H9 (cell line): Measurements from ENCODE around the gene NELFCD. TPM values are rescaled to one million over a fixed set of nuclear protein-coding genes. Genes with fewer than 3 reads are reported as not detected.

ENCODE experiments used
- DNase-seq: peaks from one replicate; pipeline ENCODE4 v3.0.0-alpha.2; 2017
- H2AFZ ChIP-seq: one replicate; pipeline ENCODE4 v1.6.1; 2013; ENCODE audit warnings: mild to moderate bottlenecking, low read length, control low read depth, moderate library complexity
- H2AK5ac ChIP-seq: 2 replicates; pipeline ENCODE4 v1.6.1; 2013; ENCODE audit warnings: low read length, control low read depth, mixed read lengths; ENCODE audit not compliant: insufficient read length
- H2BK120ac ChIP-seq: one replicate; pipeline ENCODE4 v1.6.1; 2013; ENCODE audit warnings: low read depth, mild to moderate bottlenecking, low read length, control low read depth, inconsistent platforms; ENCODE audit not compliant: poor library complexity, severe bottlenecking
- H2BK12ac ChIP-seq: 2 replicates; pipeline ENCODE4 v1.6.1; 2013; ENCODE audit warnings: low read length, control low read depth, mixed read lengths, low read depth; ENCODE audit not compliant: insufficient read length
- H2BK15ac ChIP-seq: 2 replicates; pipeline ENCODE4 v1.6.1; 2013; ENCODE audit warnings: low read depth, low read length, control low read depth
- H2BK20ac ChIP-seq: one replicate; pipeline ENCODE4 v1.6.1; 2013; ENCODE audit warnings: low read depth, mild to moderate bottlenecking, low read length, control low read depth, inconsistent platforms; ENCODE audit not compliant: poor library complexity, severe bottlenecking
- H2BK5ac ChIP-seq: 2 replicates; pipeline ENCODE4 v1.6.1; 2013; ENCODE audit warnings: low read length, control low read depth, mixed read lengths; ENCODE audit not compliant: insufficient read length
- H3K14ac ChIP-seq: 2 replicates; pipeline ENCODE4 v1.6.1; 2013; ENCODE audit warnings: low read length, control low read depth; ENCODE audit not compliant: insufficient read depth
- H3K18ac ChIP-seq: 2 replicates; pipeline ENCODE4 v1.6.1; 2013; ENCODE audit warnings: low read depth, mild to moderate bottlenecking, mixed read lengths, low read length, control low read depth; ENCODE audit not compliant: insufficient read length
- H3K23ac ChIP-seq: 2 replicates; pipeline ENCODE4 v1.6.1; 2013; ENCODE audit warnings: low read length, control low read depth, mixed read lengths, low read depth; ENCODE audit not compliant: insufficient read length
- H3K23me2 ChIP-seq: 2 replicates; pipeline ENCODE4 v1.6.1; 2013; ENCODE audit warnings: low read depth, mild to moderate bottlenecking, mixed read lengths, low read length, control low read depth; ENCODE audit not compliant: insufficient read length, poor library complexity, severe bottlenecking
- H3K27ac ChIP-seq: 2 replicates; pipeline ENCODE4 v1.5.1; 2013; ENCODE audit warnings: low read length, control low read depth, mixed read lengths, low read depth; ENCODE audit not compliant: insufficient read length
- H3K27me3 ChIP-seq: 2 replicates; pipeline ENCODE4 v1.6.1; 2013; ENCODE audit warnings: low read length, control low read depth, inconsistent platforms; ENCODE audit not compliant: insufficient read depth
- H3K4ac ChIP-seq: 2 replicates; pipeline ENCODE4 v1.6.1; 2013; ENCODE audit warnings: low read depth, mild to moderate bottlenecking, control low read depth, inconsistent platforms, low read length, moderate library complexity
- H3K4me1 ChIP-seq: 2 replicates; pipeline ENCODE4 v1.6.1; 2013; ENCODE audit warnings: low read length, control low read depth, inconsistent platforms; ENCODE audit not compliant: insufficient read depth
- H3K4me2 ChIP-seq: 2 replicates; pipeline ENCODE4 v1.6.1; 2013; ENCODE audit warnings: low read length, control low read depth, mixed read lengths; ENCODE audit not compliant: insufficient read length, insufficient read depth
- H3K56ac ChIP-seq: 2 replicates; pipeline ENCODE4 v1.6.1; 2013; ENCODE audit warnings: low read depth, mild to moderate bottlenecking, mixed read lengths, low read length, control low read depth; ENCODE audit not compliant: insufficient read length
- H3K79me1 ChIP-seq: 2 replicates; pipeline ENCODE4 v1.6.1; 2013; ENCODE audit warnings: low read depth, mild to moderate bottlenecking, moderate library complexity, low read length, control low read depth, inconsistent platforms; ENCODE audit not compliant: insufficient read depth, poor library complexity, severe bottlenecking
- H3K79me2 ChIP-seq: 2 replicates; pipeline ENCODE4 v1.6.1; 2013; ENCODE audit warnings: low read length, control low read depth, inconsistent platforms; ENCODE audit not compliant: insufficient read depth
- H3K9ac ChIP-seq: 2 replicates; pipeline ENCODE4 v1.6.1; 2013; ENCODE audit warnings: low read length, control low read depth, mixed read lengths; ENCODE audit not compliant: insufficient read length; ENCODE audit errors: extremely low read depth
- H3K9me3 ChIP-seq: one replicate; pipeline ENCODE4 v1.6.1; 2013; ENCODE audit warnings: low read depth, low read length, inconsistent platforms; ENCODE audit not compliant: control insufficient read depth
- H3T11ph ChIP-seq: one replicate; pipeline ENCODE4 v1.6.1; 2013; ENCODE audit warnings: mild to moderate bottlenecking, low read length, control low read depth, inconsistent platforms
- H4K20me1 ChIP-seq: one replicate; pipeline ENCODE4 v1.6.1; 2013; ENCODE audit not compliant: control insufficient read depth, insufficient read length, insufficient read depth
- H4K5ac ChIP-seq: 2 replicates; pipeline ENCODE4 v1.6.1; 2013; ENCODE audit warnings: low read depth, mild to moderate bottlenecking, mixed read lengths, low read length, control low read depth; ENCODE audit not compliant: insufficient read length
- H4K8ac ChIP-seq: replicated peaks from 2 replicates; pipeline ENCODE4 v1.6.1; 2013; ENCODE audit warnings: low read length, control low read depth, mixed read lengths, low read depth; ENCODE audit not compliant: insufficient read length
- H4K91ac ChIP-seq: 2 replicates; pipeline ENCODE4 v1.6.1; 2013; ENCODE audit warnings: low read depth, mild to moderate bottlenecking, moderate library complexity, mixed read lengths, low read length, control low read depth; ENCODE audit not compliant: insufficient read length
- H3K27ac Mint-ChIP-seq, 3 experiments: 2 replicates in 2 of 3; 3 replicates in 1 of 3; pipeline ENCODE4 v1.8.0; 2020 to 2021; ENCODE audit warnings: mixed read lengths in 3 of 3, mild to moderate bottlenecking in 1 of 3, moderate library complexity in 1 of 3
- H3K27me3 Mint-ChIP-seq: 2 replicates; pipeline ENCODE4 v1.8.0; 2021; ENCODE audit warnings: low read depth, mild to moderate bottlenecking, moderate library complexity, mixed read lengths
- H3K36me3 Mint-ChIP-seq, 3 experiments: 2 replicates in 2 of 3; 3 replicates in 1 of 3; pipeline ENCODE4 v1.8.0; 2020 to 2021; ENCODE audit warnings: low read depth in 3 of 3, mixed read lengths in 3 of 3; ENCODE audit not compliant: insufficient read depth in 1 of 3
- H3K4me1 Mint-ChIP-seq, 2 experiments: 2 replicates each; pipeline ENCODE4 v1.8.0; 2020; ENCODE audit warnings: mixed read lengths in 2 of 2
- H3K4me3 Mint-ChIP-seq, 2 experiments: 2 replicates in 1 of 2; 3 replicates in 1 of 2; pipeline ENCODE4 v1.8.0; 2020 to 2021; ENCODE audit warnings: mild to moderate bottlenecking in 2 of 2, mixed read lengths in 2 of 2, moderate library complexity in 1 of 2
- H3K9me3 Mint-ChIP-seq, 2 experiments: 2 replicates in 1 of 2; 3 replicates in 1 of 2; pipeline ENCODE4 v1.8.0; 2020; ENCODE audit warnings: mild to moderate bottlenecking in 2 of 2, mixed read lengths in 2 of 2, moderate library complexity in 1 of 2
- CTCF ChIP-seq: fragments of 200-600 bp; sonication (generic); conservative IDR thresholded peaks from 3 replicates; pipeline ENCODE4 v1.8.0; 2021; ENCODE audit warnings: antibody characterized with exemption, mild to moderate bottlenecking
- WGBS: extraction: QIAGEN DNeasy Blood & Tissue Kit; methylation state at CpG from one replicate; pipeline ENCODE4 v1.1.7; 2013; ENCODE audit warnings: missing lambda C conversion rate, low lambda C conversion rate, mixed read lengths; ENCODE audit not compliant: insufficient read length; ENCODE audit errors: extremely low coverage; 5-methylcytosine and 5-hydroxymethylcytosine counted together
- total RNA-seq: library from RNA; stranded (reverse); gene quantifications from 2 replicates; pipeline ENCODE4 v1.2.1, GENCODE V29; 2021

The NELFCD gene
- total RNA-seq, 1 experiment from 2014 or later, result 57.8 TPM

- Histone ChIP-seq H4K5ac (no peak overlapping the region), H3K27ac (no peak overlapping the region), H3K56ac (no peak overlapping the region), H2AK5ac (no peak overlapping the region), H3K9ac (no peak overlapping the region), H2BK120ac (no peak overlapping the region), H2BK15ac (no peak overlapping the region), H2BK5ac (no peak overlapping the region), H3K14ac (no peak overlapping the region), H3K4ac (no peak overlapping the region), H2BK12ac (no peak overlapping the region), H3K79me2 (no peaks in the 10 kb centered on the region), H2AFZ (no peak overlapping the region), H4K8ac (no peak overlapping the region), H3K23ac (no peak overlapping the region), H3K4me2 (no peak overlapping the region), H4K91ac (no peak overlapping the region), H3K9me3 (no peaks in the 10 kb centered on the region), H3T11ph (no peak overlapping the region), H3K23me2 (peaks cover 3% of the 10 kb centered on the region), H2BK20ac (no peak overlapping the region), H3K4me1 (peaks cover 7% of the 10 kb centered on the region; the same call in 1 of the 2 replicates), H3K18ac (no peak overlapping the region), H3K27me3 (no peaks in the 10 kb centered on the region), H3K79me1 (no peaks in the 10 kb centered on the region), H4K20me1 (no peaks in the 10 kb centered on the region)
- Mint-ChIP-seq H3K4me1 (peaks cover 25 to 28% of the 10 kb centered on the region in 2 experiments), H3K36me3 (peaks cover 0 to 5% (median 5%) of the 10 kb centered on the region in 3 experiments; a peak in 4 of 7 replicates), H3K27ac (no peak overlapping the region), H3K27me3 (peaks cover 43% of the 10 kb centered on the region), H3K4me3 (no peak overlapping the region), H3K9me3 (no peaks in the 10 kb centered on the region)
- peak; percentile 13 for DNase-seq
- no peak for TF ChIP-seq CTCF
- WGBS, result no CpG with 5 or more reads among the region's 8 CpGs
Observed at GRCh38 chr20:59008715-59009336, 27.8 kb downstream of the NELFCD start.
